ENCODE data around the gene TUBGCP6.

TUBGCP6 gene

GRCh38 chr22:50184902-50185374 is 59.9 kb downstream of the TUBGCP6 start:
- FAIRE-seq: peak; percentile 83
- TF ChIP-seq POLR2AphosphoS5 (IDR thresholded peaks at IDR 0.05; ENCODE audit: low read depth, low read length) (no peak), TAF1 (IDR thresholded peaks at IDR 0.05; ENCODE audit: borderline replicate concordance, low read depth, low read length) (no peak), POLR2A (IDR thresholded peaks at IDR 0.05; ENCODE audit: low read depth, low read length) (no peak)
- peak; percentile 60 for DNase-seq (ENCODE audit: insufficient read length)

DNA sequence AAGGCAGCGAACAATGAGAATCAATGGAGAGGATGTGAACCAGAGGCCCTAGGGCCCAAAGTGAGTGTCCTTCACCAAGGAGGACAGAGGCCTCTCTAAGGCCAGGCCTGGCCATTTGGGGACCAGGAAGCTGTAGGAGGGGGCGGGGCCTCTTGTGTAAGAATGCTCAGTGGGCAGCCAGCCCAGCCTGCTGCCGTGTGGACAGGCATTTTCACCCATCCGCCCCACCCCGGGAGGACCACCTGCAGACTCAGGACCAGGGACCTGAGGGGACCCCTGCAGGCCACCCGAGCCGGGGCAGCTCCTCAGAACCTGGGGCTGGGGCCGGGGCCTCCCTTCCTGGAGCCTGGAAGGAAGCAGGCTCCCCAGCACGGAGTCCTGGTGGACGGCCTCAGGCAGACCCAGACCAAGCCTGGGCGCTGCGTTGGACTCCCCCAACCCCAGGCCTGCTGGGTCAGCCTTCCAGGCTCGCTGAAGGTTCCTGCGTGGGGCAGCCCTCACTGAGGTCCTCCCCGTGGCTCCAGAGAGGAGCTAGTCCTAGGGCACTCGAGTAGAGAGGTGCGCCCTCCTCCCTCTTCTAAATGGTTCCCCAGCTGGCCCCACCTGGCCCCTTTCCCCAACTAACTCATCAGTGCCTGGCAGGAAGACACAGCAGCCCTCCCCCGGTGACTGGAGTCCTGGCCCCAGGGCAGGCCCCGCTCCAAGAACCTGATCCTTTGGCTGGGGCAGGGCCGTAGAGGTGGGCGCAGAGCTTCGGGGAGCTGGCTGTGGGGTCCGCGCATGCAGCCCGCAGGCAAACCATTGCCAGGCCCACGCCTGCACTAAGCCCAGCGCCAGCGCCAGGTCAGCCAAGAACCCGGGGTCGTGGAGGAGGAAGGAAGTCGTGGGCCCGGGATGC is 60.6 kb downstream of the TUBGCP6 start:
- TF ChIP-seq POLR2AphosphoS5 (IDR thresholded peaks at IDR 0.05; ENCODE audit: low read depth, low read length) (no peak), TAF1 (IDR thresholded peaks at IDR 0.05; ENCODE audit: borderline replicate concordance, low read depth, low read length) (no peak), POLR2A (IDR thresholded peaks at IDR 0.05; ENCODE audit: low read depth, low read length) (no peak)
- FAIRE-seq (no peak), DNase-seq (ENCODE audit: insufficient read length) (no peak)

- DNase-seq (ENCODE audit: insufficient read length) (no peak), FAIRE-seq (no peak)
- TF ChIP-seq TAF1 (IDR thresholded peaks at IDR 0.05; ENCODE audit: borderline replicate concordance, low read depth, low read length) (no peak), POLR2A (IDR thresholded peaks at IDR 0.05; ENCODE audit: low read depth, low read length) (no peak), POLR2AphosphoS5 (IDR thresholded peaks at IDR 0.05; ENCODE audit: low read depth, low read length) (no peak)
These were observed 61.5 kb downstream of the TUBGCP6 start for GRCh38 chr22:50183141-50183971.

DNA sequence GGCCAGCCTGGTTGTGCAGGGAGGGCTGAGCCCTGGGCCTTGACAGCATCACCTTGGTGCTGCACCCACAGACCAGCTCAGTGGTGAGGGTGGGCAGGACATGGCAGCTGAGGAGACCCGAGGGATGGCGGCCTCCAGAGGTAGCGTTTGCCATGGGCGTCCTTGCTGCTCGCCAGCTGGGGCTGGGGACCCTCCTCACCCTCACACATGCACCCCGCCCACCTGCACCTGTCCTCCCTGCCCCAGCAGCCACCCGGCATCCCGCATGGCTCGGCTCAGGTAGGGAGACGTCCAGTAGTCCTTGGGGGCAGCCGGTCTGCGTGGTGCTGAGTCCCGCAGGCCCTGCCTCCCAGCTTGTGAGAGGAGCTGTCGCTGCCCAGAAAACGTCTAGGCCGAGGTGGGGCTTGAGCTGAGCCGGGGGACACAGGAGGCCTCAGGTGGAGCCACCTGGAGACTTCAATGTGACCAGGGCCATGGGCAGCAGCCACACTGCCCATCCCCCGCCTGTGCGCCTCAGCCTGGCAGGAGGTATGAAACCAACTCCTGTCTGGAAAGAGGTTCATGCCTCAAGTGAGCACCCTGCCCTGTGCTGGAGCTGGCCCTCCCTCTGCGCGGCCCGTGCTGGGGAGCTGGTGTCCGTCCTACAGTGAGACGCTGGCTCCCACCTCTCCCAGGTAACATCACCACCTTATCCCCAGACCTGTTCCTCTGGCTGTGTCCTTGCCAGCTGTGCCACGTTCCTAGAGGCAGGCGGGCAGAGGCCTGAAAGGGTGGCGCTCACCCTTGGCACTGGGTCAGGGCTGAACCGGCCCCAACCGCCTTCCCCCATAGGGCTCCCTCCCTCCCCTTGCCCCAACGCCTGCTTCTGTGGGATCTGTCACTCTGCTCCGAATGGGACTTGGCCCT is 62.4 kb downstream of the TUBGCP6 start:
- no peak for FAIRE-seq
- TF ChIP-seq POLR2AphosphoS5 (IDR thresholded peaks at IDR 0.05; ENCODE audit: low read depth, low read length): no peak
- TF ChIP-seq TAF1 (IDR thresholded peaks at IDR 0.05; ENCODE audit: borderline replicate concordance, low read depth, low read length): no peak
- no peak for TF ChIP-seq POLR2A (IDR thresholded peaks at IDR 0.05; ENCODE audit: low read depth, low read length)
- DNase-seq (ENCODE audit: insufficient read length): no peak

DNA sequence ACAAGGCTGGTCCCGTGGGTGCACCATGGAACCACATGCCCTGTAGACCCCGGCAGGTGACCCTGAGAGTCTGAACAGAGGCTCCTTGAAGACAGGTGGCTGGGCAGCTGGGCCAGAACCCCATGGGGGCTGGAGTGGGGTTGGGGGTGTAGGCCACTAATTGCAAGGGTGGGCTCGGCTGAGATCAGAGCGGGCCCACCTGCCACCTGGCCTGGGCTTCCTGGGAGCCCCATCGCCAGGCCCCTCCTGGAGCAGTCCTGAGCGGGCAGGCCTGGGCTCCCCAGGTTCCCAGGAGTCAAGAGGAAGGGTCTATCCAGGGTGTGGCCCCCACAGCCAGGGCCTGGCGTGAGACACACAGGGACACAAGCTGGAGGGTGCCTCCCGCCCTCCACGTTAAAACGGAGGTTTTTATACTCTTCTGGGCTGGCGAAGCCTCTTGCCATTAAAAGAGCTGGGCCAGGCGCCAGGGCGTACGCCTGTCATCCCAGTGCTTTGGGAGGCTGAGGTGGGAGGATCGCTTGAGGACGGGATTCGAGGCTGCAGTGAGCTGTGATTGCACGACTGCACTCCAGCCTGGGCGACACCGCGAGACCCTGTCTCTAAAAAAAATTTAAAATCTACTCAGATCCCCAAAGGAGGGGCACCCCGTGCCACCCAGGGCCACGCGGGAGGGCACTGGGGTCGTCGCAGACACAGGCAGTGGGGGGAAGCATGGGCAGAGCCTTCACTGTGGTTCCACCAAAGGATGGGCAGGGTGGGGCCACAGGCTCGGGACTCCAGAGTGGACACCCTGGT is 63.9 kb downstream of the TUBGCP6 start:
- no peak for FAIRE-seq
- TF ChIP-seq POLR2A (IDR thresholded peaks at IDR 0.05; ENCODE audit: low read depth, low read length): no peak
- TF ChIP-seq TAF1 (IDR thresholded peaks at IDR 0.05; ENCODE audit: borderline replicate concordance, low read depth, low read length): no peak
- no peak for TF ChIP-seq POLR2AphosphoS5 (IDR thresholded peaks at IDR 0.05; ENCODE audit: low read depth, low read length)
- DNase-seq (ENCODE audit: insufficient read length): no peak

GRCh38 chr22:50179937-50180726 is 64.7 kb downstream of the TUBGCP6 start:
- DNase-seq (ENCODE audit: insufficient read length): no peak
- FAIRE-seq: peak; percentile 9
- TF ChIP-seq POLR2A (IDR thresholded peaks at IDR 0.05; ENCODE audit: low read depth, low read length) (no peak), POLR2AphosphoS5 (IDR thresholded peaks at IDR 0.05; ENCODE audit: low read depth, low read length) (no peak), TAF1 (IDR thresholded peaks at IDR 0.05; ENCODE audit: borderline replicate concordance, low read depth, low read length) (no peak)

- no peak for FAIRE-seq
- TF ChIP-seq POLR2A (IDR thresholded peaks at IDR 0.05; ENCODE audit: low read depth, low read length) (no peak), POLR2AphosphoS5 (IDR thresholded peaks at IDR 0.05; ENCODE audit: low read depth, low read length) (no peak), TAF1 (IDR thresholded peaks at IDR 0.05; ENCODE audit: borderline replicate concordance, low read depth, low read length) (no peak)
These were observed 65.7 kb downstream of the TUBGCP6 start for GRCh38 chr22:50178871-50179869.

GRCh38 chr22:50178471-50178864 is 66.4 kb downstream of the TUBGCP6 start:
- DNase-seq (ENCODE audit: insufficient read length) (no peak), FAIRE-seq (no peak)
- TF ChIP-seq POLR2A (IDR thresholded peaks at IDR 0.05; ENCODE audit: low read depth, low read length) (no peak), TAF1 (IDR thresholded peaks at IDR 0.05; ENCODE audit: borderline replicate concordance, low read depth, low read length) (no peak), POLR2AphosphoS5 (IDR thresholded peaks at IDR 0.05; ENCODE audit: low read depth, low read length) (no peak)

More at GRCh38 chr22:50178871-50179869, 65.7 kb downstream of the TUBGCP6 start:
- DNase-seq (ENCODE audit: insufficient read length): no peak

Measured in GM12892 (cell line).